GM18870 (cell line): ENCODE results near the gene RNF130.

Experiments used
- ATAC-seq: cut with Tn5 transposase; IDR thresholded peaks from one replicate; pipeline ENCODE4 v1.9.1; 2021; ENCODE audit warnings: moderate library complexity; ENCODE audit not compliant: unreplicated experiment

Gene RNF130

DNA sequence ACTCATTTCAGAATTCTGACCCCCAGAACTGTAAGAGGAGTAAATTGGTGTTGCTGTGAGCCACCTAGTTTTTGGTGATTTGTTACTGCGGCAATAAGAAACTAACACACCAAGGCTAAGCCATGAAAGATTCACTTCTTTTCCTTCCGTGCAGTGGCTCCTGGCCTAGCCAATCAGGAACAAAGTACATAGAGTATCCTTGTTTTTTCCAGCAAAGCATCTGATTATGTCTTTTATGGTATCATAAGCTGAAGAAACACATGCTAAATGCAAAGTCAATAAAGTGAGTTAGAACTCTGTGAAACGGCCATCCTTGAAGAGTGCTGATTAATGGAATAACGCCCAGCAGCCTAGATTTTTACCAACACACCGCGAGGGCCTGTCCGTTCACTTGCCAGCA lies 11.4 kb downstream of the RNF130 start:
- ATAC-seq = no peak

DNA sequence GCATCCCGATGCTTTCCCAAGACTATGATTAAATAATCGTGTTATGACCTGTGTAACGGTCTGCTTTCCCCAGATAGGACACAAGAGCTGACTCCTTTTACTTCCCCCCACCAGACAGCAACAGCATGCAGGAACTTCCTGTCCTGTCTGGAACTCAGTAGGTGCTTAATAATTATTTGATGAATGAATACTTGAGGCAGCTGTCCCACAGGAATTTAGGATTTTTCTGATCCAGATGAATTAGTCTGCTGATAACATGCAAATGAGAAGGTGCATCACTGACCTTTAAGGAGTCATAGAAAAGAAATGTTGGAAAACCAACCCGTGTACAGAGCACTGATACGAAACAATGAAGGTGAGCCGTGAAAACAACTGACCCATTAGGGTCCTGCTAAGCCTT lies 12.2 kb downstream of the RNF130 start:
- no peak for ATAC-seq

DNA sequence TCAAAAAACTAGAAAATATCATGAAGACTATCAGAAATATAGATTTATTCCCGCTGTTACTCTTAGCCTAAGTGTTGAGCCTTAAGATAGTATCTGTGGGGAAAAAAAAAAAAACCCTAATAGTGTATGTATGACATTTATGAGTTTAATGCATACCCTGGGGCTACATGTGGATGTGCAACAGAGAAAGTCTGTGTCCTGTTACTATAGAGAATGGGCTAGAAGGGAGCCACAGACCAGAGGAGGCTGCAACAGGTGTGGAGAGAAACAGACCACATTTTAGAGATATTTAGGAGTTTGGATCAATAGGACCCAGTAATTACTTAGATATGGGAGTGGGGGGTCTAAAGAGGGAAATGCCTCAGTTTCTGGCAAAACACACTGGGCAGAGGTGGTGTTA lies 15.4 kb downstream of the RNF130 start:
- no peak for ATAC-seq

DNA sequence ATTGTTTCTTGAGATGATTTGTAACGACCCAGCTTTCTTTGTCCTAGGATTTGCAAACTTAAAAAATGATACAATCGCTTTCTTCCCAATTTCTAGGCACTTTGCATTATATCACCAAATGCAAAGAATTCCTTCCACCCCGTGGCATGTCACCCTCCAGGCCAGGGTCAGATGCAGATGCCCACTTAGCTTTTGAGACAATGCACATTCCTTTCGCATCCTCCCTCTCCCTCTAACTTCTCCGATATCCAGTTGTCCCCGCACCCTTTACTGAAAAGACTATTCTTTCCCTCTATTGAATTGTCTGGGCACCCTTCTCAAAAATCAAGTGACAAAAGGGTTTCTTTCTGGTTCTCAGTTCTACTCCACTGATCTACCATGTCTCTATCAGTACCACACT lies 17.3 kb downstream of the RNF130 start:
- ATAC-seq = no peak

DNA sequence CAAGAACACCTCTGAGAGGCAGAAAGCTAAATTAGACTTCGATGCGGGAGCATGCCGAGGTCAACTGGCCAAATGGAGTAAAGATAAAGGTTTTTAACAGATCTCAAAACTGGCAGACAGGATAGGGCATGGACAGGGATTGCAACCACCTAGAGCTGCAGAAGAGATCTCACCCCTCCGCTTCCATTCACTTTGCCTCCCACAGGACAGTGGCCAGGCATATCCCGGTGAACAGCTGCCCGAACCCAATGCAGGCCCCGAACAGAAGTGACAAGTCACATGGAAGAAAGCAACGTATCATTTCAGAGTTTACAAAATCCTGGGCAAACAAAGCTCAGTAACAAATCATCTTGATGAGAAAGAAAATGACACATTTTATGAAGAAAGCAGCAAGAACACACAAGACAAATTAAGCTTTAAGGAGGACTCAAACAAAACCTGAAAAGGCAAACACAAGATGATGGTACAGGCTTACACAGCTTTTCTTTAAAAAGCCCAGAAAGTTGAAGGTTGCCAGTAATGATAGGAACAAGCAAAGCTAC lies 18.4 kb downstream of the RNF130 start:
- ATAC-seq = no peak

DNA sequence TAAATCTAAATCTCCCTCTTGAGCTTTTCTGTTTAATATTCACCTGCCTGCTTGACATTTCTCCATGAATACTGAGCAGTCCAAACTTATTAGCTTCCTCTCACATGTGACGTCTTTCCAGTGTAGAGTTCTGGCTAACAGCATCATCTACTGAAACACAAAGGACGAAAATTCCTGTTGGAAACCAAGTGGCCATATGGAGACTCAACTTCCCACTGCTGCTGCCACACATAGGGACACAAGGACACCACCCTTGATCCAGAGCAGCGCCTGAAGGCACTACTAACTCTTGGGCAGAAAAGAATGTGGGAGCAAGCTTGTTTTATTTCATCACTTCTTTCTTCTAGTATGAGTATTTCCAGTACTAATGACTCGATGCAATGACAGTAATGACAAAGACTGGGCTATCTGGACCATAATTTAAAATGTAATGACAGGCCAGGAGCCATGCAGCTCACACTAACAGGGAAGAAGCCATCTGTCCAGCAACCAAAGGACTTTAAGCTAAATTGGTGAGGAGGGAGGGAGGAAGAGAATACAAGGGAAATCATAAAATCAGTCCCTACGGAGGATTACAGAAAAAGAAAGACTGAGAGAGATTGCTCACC lies 19.2 kb downstream of the RNF130 start:
- no peak for ATAC-seq

DNA sequence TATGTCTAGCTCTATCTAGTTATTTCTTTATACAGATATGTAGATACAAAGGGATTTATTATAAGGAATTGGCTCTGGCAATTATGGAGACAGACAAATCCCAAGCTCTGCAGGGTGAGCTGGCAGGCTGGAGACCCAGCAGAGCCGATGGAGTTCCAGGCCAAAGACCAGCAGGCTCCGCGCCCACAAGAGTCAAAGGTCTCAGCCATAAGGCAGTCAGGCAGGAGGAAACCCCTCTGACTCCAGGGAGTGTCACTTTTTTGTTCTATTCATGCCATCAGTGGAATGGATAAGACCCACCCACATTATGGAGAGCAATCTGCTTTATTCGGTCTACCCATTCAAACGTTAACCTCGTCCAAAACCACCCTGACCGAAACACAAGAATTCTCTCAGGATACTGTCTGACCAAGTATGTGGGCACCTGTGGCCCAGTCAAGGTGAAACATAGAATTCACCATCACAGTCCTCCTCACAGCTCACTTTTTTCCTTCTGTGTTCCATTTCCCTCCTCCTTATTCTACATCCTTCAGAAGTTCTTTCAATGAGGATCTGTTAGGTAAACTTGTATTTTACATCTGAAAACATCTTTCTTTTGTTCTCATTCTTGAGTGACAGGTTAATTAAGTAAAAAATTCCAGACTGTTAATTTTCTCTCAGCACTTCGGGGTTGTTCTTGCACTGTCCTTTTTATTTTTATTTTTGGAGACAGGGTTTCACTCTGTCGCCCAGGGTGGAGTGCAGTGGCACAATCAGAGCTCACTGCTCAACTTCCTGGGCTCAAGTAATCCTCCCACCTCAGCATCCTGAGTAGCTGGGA lies 21.2 kb downstream of the RNF130 start:
- no peak for ATAC-seq

DNA sequence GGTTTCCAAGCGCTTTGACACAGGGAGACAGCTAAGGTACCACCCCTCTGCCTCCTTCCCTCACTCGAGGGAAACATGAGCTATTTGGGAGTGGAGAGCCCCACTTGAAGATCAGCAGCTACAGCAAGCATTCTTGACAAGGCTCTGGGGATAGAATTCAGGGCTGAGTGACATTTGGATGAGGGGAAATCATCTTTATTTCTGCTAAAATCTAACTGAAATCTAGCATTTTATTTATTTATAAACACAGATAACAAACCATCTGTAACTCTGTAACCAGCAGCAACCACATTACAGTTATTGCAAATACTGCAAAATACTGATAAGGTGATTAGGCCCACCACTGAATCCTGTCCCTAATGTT lies 22.4 kb downstream of the RNF130 start:
- ATAC-seq = no peak

DNA sequence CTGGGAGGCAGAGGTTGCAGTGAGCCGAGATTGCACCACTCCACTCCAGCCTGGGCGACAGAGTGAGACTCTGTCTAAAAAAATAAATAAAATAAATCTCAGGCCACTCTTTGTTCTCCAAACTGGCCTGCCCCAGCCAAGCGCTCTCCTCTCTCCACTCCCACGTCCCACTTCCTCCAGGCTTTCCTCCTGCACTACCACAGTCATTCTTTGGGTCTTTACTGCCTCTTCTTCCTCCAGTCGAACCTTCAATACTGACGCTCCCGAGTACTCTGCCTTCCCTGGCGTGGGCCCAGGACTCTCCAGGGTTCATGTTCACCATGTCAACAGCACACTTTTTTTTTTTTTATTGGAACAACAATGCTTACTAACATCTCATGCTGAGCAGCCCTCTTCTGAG lies 23.9 kb downstream of the RNF130 start:
- no peak for ATAC-seq

DNA sequence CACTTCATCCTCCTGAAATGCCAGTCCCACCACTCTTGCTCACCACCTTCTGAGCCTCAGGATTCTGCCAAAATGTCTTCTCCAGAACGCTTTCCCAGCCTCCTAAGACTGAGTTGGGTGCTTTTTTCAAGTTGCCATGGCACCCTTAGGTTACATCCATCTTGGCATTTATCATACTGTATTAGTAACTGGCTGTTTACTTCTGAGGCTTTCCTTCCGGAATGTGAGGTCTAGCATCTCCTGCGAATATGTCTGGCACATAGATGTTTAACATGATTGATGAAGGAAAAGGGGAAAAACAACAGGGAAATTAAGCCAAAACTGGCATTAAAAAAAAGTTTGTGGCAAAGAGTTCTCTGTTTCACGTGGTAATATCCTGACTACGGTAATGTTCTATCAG lies 24.9 kb downstream of the RNF130 start:
- ATAC-seq = no peak

DNA sequence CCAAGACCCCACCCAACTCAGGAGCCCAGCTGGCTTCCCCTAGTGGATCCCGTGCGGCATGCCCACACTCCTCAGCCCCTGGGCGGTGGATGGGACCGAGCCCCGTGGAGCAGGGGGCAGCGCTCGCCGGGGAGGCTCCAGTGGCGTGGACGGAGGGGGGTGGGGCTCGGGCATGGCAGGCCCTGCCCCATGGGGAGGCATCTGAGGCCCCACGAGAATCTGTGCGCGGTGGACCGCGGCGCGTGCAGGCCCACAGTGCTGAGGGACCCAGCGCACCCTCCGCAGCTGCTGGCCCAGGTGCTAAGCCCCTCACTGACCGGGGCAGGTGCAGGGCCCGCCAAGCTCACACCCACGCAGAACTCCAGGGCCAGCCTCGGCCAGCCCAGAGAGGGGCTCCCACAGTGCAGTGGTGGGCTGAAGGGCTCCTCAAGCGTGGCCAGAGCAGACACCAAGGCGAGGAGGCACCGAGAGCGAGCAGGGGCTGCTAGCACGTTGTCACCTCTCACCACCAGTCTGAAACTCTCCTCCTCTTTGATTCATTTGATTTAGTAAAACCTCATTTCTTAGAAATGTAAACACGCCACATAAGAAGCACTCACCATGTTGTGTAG lies 25.6 kb downstream of the RNF130 start:
- no peak for ATAC-seq

DNA sequence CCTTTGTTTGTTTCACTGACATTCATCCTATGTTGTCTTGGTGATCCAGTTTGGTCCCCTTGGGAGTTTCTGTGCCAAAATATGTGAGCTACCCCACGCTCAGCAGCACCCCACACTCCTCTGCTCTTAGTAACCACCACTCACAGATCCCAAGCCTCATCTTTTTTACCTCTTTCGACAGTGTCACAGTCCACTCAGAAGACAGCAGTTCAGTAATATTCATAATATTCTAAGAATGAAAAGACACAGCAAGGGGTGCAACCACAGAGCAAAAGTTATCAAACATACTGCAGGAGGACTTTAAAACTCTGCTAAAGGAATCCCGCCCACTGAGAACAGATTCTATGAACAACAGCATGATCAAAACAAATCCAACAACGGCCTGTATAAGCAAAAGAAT lies 28.2 kb downstream of the RNF130 start:
- no peak for ATAC-seq

DNA sequence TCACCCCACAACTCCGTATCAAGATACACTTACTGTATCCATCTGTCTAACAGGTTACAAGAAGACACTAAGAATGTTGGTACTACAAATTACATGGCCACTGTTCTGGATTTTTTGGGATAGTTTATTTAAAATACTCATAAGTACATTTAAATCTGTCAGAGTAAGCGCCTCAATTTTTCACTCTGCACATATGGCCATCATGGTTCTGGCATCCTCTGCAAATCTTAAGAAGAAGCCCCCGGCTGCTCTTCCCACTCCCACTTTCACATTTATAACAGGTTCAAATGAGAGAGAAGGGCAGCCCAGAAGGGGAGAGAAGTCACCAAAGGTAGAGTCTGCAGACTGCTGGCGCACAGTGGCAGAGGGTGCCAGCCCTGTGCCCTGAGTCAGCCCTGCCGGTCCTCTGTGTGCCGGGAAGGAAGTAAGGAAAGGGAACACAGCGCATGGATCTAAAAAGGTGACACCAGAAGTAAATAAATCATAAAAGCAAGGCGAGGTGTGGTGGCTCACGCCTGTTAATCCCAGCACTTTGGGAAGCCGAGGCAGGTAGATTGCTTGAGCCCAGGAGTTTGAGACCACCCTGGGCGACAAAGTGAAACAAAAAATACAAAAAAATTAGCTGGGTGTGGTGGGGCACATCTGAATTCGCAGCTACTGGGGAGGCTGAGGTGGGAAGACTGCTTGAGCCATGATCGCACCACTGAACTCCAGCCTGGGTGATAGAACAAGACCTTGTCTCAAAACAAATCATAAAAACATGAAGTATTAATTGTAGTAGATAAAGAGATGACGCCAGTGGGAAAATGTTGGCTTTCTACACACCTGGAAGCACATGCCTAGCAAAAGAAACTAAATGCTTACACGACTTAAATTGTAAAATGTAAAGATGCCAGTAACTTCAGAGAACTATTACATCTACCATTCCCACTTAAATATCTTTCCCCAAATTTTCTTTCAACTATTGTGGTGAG lies 30.0 kb downstream of the RNF130 start:
- ATAC-seq = no peak

DNA sequence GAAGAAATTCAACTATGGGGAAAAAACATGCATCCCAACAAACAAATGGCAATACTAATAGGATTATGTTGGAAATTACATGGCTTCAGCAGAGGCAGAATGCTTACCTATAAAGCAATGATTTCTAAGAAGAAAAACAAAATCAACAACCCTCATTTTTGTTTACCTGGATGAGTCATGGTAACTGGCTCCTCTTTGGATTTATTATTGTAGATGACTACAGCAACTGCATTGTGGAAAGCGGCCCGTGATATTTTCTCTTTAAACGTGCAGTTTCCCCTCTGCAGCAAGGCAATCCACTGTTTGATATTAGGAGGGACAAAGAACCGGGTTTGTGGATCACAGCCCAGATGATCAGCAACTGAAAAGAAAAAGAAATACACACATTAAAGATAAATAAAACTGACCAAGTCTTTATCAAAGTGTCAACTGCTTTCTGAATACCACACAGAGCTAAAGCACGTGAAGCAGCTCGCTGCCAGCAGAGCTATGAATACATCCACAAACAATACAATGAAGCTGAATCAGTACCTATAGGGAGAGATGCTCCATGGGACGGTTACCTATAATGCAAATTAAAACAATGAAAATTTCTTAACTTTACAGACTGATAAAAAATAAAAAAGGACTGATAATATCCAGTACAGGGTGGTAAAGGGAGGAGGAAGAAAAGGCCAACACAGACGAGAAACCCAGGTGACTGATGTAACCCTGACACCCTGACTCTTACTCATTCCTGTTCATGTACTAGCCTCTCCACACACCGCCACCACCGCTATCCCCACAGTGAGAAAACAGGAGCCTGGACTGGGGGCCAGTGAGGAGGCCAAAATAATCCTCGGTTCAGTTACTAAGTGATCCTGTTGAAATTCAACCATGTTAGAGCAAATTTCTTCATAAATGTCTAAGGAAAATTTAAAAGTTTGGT lies 31.0 kb downstream of the RNF130 start:
- no peak for ATAC-seq

DNA sequence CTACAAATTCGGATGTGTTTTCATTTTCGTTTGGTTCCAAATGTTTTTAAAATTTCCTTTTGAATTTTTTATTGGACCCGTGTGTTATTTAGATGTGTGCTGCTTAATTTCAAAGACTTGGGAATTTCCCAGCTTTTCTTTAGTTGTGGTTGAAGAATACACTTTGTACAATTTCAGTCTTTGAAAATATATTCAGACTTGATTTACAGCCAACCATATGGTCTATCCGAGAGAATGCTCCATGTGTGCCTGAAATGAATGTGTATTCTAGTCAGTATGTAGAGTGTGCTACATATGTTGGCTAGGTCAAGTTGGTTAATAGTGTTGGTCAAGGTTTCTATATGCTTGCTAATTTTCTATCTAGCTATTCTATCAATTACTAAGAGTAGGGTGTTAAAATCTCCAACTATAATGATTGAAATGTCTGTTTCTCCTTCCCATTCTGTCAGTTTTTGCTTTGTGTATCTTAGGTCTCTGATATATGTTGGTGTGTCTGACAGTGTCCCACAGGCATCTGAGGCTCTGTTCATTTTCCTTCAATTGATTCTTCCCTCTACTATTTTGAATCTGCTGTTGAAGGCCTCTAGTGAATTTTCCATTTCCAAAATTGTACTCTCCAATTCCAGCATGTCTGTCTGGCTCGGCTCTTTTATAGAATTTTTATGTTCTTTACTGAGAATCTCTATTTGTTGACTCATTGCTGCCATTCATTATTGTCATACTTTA lies 36.2 kb downstream of the RNF130 start:
- no peak for ATAC-seq

DNA sequence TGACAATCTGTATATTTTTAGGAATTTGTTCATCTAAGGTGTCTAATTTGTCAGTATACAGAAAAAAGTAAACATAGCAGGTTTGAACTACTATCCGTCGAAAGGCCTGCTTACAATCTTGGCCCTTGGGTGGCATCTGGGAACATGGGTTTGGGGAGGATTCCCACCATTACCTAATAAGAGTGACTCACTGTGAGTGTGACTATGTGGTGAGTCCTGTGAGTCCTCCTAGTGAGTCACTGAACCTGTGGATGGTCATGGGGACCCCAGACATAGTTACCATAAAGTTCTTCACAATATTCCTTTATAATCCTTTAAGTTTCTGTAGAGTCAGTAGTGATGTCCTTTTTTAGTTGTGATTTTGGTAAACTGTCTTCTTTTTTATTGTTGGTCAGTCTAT lies 37.0 kb downstream of the RNF130 start:
- no peak for ATAC-seq

DNA sequence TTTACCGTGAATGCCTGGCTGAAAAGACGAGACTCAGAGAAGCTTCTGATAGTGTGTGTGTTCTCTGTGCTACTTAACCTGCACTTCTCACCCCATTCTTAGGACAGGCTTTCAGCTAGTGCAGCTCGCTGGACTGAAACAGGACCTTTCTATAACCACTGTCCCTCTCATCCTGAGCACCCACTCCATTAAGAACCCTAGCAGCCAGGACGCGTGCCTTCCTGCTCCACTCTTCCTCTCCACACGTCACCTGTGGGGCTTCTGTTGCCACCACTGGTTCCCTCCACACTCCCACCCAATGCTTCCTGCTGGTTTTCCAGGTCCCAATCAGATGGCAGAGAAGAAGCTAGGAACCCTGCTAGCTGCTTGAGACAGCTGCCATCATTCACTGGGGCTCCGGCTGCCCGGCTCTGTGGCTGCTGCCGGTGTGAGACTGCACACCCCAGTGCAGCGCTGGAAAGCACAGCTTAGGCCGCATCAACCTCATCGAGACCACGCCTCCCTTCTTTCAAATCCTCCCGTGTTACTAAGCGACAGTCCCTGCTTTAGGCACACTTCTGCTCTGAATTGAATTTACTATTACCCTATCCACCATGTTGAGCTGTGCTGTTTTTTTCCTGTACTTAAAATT lies 44.0 kb downstream of the RNF130 start:
- no peak for ATAC-seq

DNA sequence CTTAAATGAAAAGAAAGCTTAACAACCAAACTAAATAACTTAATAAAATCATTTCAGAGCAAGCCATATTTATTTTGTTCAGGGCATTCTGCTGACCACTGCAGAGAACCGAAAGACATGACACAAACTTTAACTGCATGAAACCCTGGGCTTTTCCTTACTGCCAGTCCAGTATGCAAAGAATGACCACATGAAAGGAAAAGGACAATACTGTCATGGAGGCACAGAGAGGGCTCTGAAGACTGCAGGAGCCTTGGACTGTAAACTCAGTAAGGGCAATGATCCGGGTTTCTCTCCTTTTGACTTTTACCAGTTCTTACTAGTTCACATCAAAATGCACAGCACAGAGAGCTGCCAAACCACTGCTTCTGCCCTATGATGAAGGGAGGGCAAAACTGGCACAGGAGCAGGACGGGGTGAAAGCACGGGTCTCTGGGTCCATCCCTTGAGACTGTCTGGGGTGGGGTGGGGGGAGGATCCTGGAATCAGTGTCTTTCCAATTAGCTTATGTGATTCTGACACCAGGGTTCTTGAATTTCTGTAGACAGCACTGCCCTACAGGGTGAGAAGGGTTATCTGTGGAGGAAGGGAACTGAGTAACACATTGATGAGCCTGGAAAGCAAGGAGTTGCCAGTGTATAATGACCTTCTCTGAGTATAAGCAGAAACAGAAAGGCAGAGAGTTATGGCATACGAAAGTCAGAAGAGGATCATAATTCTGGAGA lies 44.7 kb downstream of the RNF130 start:
- ATAC-seq = no peak
